HG03520 (cell line): ENCODE measurements around the gene LY6G5B.

ENCODE experiments used
- ATAC-seq: cut with Tn5 transposase; IDR thresholded peaks from one replicate; pipeline ENCODE4 v1.9.1; 2021; ENCODE audit warnings: mild to moderate bottlenecking, moderate library complexity; ENCODE audit not compliant: unreplicated experiment

LY6G5B gene

GRCh38 chr6:31713465-31713864 lies 43.7 kb downstream of the LY6G5B start:
- ATAC-seq, result no peak

- ATAC-seq, result no peak
These were observed 44.4 kb downstream of the LY6G5B start for GRCh38 chr6:31713991-31714684.

GRCh38 chr6:31715022-31715958 lies 45.5 kb downstream of the LY6G5B start, which contains the start of gene LY6G6D:
LY6G6D (plus strand) TSS chr6:31715348; CDS start chr6:31715356, 8 bp downstream.
- ATAC-seq, result no peak

DNA sequence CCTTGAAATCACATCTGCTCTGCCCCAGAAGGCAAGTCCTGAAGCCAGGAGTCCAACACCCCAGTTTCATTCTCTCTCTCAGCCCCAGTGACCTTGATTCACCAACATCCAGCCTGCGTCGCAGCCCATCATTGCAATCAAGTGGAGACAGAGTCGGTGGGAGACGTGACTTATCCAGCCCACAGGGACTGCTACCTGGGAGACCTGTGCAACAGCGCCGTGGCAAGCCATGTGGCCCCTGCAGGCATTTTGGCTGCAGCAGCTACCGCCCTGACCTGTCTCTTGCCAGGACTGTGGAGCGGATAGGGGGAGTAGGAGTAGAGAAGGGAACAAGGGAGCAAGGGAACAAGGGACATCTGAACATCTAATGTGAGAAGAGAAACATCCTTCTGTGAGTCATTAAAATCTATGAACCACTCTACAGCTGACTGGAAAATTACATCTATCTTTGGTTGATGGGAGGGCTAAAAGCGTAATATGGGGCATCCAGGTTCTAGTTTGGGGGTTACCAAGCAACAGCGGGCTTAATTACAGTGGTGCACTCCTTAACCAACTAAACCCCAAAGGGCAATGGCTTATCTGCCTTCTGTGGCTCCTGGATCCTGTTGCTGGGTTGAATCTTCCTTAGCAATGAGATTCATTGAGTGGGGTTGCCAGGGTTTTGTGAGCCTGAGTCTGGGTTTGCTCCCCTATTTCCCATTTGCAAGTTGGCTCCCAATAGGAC lies 47.9 kb downstream of the LY6G5B start:
- no peak for ATAC-seq

GRCh38 chr6:31718265-31718664 lies 48.5 kb downstream of the LY6G5B start:
- no peak for ATAC-seq

GRCh38 chr6:31719001-31719400 lies 49.2 kb downstream of the LY6G5B start:
- no peak for ATAC-seq

- no peak for ATAC-seq
These were observed 50.5 kb downstream of the LY6G5B start for GRCh38 chr6:31720196-31720770.

DNA sequence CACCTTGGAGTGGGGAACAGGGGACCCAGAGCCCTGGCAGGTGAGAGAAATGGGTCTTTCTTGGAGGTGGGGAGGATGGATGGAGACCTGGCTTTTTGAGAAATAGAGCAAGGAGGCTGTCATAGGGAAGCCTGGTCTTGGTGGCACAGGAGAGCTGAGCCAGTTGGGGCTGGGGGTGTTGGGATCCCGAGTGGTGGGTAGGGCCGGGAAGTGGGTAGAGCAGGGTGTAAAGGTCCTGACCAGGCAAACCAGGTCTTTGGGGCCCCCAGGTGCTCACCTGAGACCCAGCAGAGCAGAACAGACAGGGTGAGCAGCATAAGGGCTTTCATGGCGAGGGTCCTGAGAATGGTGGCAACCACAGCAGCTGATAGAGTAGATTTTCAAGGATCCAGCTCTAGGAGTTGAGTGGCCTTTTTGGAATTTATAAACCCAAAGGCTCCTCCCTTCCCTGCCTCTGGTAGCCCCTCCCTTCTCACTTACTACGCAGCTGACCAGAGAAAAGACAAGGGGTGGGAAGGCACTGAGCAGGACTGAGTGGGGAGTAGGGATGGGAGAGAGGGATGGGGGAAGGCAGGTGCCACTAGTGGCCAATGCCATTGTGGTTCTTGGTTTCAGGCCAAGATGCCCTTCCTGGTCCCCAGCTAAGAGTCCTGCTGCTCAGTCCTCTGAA lies 51.7 kb downstream of the LY6G5B start, which contains the start of gene LY6G6C:
Gene LY6G6C (minus strand): TSS at position 396 of the 670 bp plus-strand sequence. CDS start 67 bp downstream, at position 329.
- no peak for ATAC-seq

DNA sequence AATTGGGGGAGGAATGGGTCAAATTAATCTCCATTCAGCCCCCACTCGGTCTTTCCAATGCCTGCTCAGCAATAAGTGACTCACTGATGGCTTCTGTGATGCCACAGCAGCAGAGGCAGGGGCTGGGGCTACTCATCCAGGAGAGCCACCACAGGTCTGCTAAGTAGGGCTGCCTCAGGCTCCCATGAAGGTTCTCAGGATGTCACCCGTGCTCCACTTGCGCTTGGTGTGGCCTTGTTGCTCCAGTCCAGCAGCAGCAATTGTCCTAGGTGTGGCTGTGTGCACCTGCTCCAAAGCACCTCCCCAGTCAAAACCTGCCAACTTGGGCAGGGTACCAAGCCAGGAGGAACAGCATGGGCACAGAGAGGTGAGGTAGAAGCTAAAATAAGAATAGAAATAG lies 52.4 kb downstream of the LY6G5B start:
- ATAC-seq, result no peak
